Breast epithelium (tissue), 3 donors: ENCODE results near the gene C2orf81.

ENCODE experiments used
- CTCF ChIP-seq, 3 donors: fragments of 450-650 bp; IDR thresholded peaks; one replicate each; pipeline ENCODE4 v1.5.1; 2016 to 2017; ENCODE audit warnings: antibody characterized with exemption in 3 of 3, mild to moderate bottlenecking in 3 of 3, moderate library complexity in 3 of 3
- POLR2A ChIP-seq: fragments of 450-650 bp; IDR thresholded peaks from one replicate; pipeline ENCODE4 v1.6.1; 2016; ENCODE audit warnings: antibody characterized with exemption, mild to moderate bottlenecking, moderate library complexity

DNA sequence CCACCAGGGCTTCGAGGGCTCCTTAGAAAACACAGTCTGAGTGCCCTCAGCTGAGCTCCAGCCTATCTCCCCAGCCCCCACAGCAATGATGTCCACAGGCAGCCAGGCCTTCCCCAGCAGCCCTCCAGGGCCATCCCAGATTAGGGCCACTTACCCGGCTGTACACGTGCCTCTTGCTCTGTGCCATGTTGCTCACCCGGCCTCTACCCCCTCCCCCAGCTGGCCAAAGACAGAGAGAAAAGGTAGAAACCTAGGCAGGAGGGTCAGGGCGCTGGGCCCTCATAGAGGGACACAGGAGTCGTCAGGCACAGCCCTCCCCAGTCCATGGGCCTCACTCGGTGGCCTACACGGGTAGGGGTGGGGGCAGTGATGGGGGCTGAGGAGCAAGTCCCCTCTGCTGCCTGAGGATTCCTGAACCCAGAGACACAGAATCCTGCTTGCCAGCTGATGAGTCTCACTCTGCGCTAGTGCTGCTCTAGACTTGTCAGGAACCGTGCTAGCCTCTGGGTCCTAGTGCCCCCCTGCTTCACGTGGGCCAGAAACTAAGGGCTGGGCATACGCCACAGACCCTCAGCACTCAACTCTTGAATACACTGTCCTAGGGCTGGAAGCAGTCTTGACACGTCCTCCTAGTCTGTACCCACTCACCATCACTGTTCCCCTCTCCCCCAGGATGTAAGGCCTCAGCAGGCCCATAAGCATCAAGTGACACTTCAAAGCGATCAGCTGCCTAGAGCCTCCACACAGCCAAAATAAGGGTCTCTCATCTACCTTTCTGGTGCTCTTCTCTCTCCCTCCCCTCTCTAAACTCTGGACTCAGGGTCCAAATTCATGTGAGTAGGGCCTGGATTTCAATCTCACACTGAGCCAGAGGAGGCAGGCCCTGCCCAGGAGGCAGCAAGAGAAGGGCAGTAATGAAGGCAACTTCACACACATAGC is 41.3 kb downstream of the C2orf81 start, which contains the start of gene DCTN1:
- no peak for TF ChIP-seq CTCF (IDR thresholded peaks at IDR 0.05)
- TF ChIP-seq POLR2A = no peak
